Sciatic nerve (tissue), 2 donors: ENCODE data around the gene CNTNAP3B. TPM values are rescaled to one million over a fixed set of nuclear protein-coding genes. Genes with fewer than 3 reads are reported as not detected.
A peak's percentile ranks its signal among the peaks of the same experiment; 100 is the strongest.
"Not testable (repeated sequence)": the region's sequence is repeated elsewhere in the genome, so short reads cannot be mapped to it uniquely, and the experiment has no call there.

Experiments used
- ATAC-seq: fragments of 200-7000 bp; cut with Tn5 transposase; one replicate; pipeline ENCODE4 v1.9.1; 2020; ENCODE audit warnings: mild to moderate bottlenecking, moderate library complexity
- DNase-seq: peaks from one replicate; pipeline ENCODE4 v3.0.0-alpha.2; 2020; ENCODE audit warnings: low spot score
- intact Hi-C: fragments of 100-400 bp; cut with DNase I; formaldehyde crosslinking; loops from one replicate; pipeline ENCODE4 v1.14.2; 2022
- total RNA-seq: library from RNA; stranded (reverse); fragmentation: NEBNext Ultra II Directional; extraction: Animal tissue kit (Norgen Biotek cat#: 25700); gene quantifications from one replicate; pipeline ENCODE4 v1.2.1, GENCODE V29; 2021
- donor health status: DM: no; HTN: no; CAD: no.
- donor health status: DM: no; HTN: no; CAD: no.

CNTNAP3B gene
- 20.4 TPM for total RNA-seq

- DNase-seq, ATAC-seq, intact Hi-C loops: not testable (repeated sequence)
These were observed at the start of gene CNTNAP3B for GRCh38 chr9:42129073-42129729. Gene CNTNAP3B (minus strand): TSS chr9:42129426. CDS start chr9:42129094, 332 bp downstream.

- ATAC-seq, DNase-seq, intact Hi-C loops: not testable (repeated sequence)
These were observed 31.1 kb upstream of the CNTNAP3B start for GRCh38 chr9:42160299-42160698.

GRCh38 chr9:42127056-42127841 is 2.0 kb downstream of the CNTNAP3B start:
- intact Hi-C loops, ATAC-seq, DNase-seq: not testable (repeated sequence)

GRCh38 chr9:42121007-42121406 is 8.2 kb downstream of the CNTNAP3B start:
- ATAC-seq, DNase-seq, intact Hi-C loops: not testable (repeated sequence)

- ATAC-seq, DNase-seq, intact Hi-C loops: not testable (repeated sequence)
These were observed 33.3 kb downstream of the CNTNAP3B start for GRCh38 chr9:42095929-42096328.

GRCh38 chr9:42084559-42084952 is 44.7 kb downstream of the CNTNAP3B start:
- ATAC-seq, intact Hi-C loops: not testable (repeated sequence)

GRCh38 chr9:42083877-42084558 is 45.2 kb downstream of the CNTNAP3B start:
- ATAC-seq, DNase-seq, intact Hi-C loops: not testable (repeated sequence)

More at GRCh38 chr9:42084559-42084952, 44.7 kb downstream of the CNTNAP3B start:
- not testable (repeated sequence) for DNase-seq

- intact Hi-C loops, DNase-seq, ATAC-seq: not testable (repeated sequence)
These were observed 48.9 kb downstream of the CNTNAP3B start for GRCh38 chr9:42080376-42080775.

- DNase-seq, ATAC-seq, intact Hi-C loops: not testable (repeated sequence)
These were observed 54.4 kb downstream of the CNTNAP3B start for GRCh38 chr9:42074868-42075267.

GRCh38 chr9:42071026-42071425 is 58.2 kb downstream of the CNTNAP3B start:
- ATAC-seq, intact Hi-C loops, DNase-seq: not testable (repeated sequence)

GRCh38 chr9:42070035-42070799 is 59.0 kb downstream of the CNTNAP3B start:
- DNase-seq, intact Hi-C loops: not testable (repeated sequence)
- peak; percentile 39 for ATAC-seq

- intact Hi-C loops, DNase-seq, ATAC-seq: not testable (repeated sequence)
These were observed 75.4 kb downstream of the CNTNAP3B start for GRCh38 chr9:42053874-42054273.

GRCh38 chr9:42050701-42051100 is 78.5 kb downstream of the CNTNAP3B start:
- intact Hi-C loops, ATAC-seq, DNase-seq: not testable (repeated sequence)

- intact Hi-C loops, ATAC-seq, DNase-seq: not testable (repeated sequence)
These were observed 84.7 kb downstream of the CNTNAP3B start for GRCh38 chr9:42044422-42045010.

GRCh38 chr9:42033541-42033940 is 95.7 kb downstream of the CNTNAP3B start:
- ATAC-seq, DNase-seq, intact Hi-C loops: not testable (repeated sequence)

- DNase-seq, ATAC-seq, intact Hi-C loops: not testable (repeated sequence)
These were observed 108.6 kb downstream of the CNTNAP3B start for GRCh38 chr9:42020639-42021038.

GRCh38 chr9:42018220-42018922 is 110.9 kb downstream of the CNTNAP3B start:
- ATAC-seq, intact Hi-C loops, DNase-seq: not testable (repeated sequence)
